SU-DHL-6 (cell line): Measurements from ENCODE around the gene ZXDC.

Experiments
- CTCF ChIP-seq: fragments of 200-600 bp; sonication (generic); IDR thresholded peaks from one replicate; pipeline ENCODE4 v1.5.1; 2017; ENCODE audit warnings: antibody characterized with exemption, mild to moderate bottlenecking, low read length, moderate library complexity; ENCODE audit not compliant: insufficient read depth, poor library complexity, severe bottlenecking
- EZH2phosphoT487 ChIP-seq: fragments of 200-600 bp; sonication (generic), shearing (Covaris generic); conservative IDR thresholded peaks from 2 replicates; pipeline ENCODE4 v1.6.1; 2018; ENCODE audit warnings: mild to moderate bottlenecking, antibody characterized with exemption, low read length, moderate library complexity, mixed read lengths

DNA sequence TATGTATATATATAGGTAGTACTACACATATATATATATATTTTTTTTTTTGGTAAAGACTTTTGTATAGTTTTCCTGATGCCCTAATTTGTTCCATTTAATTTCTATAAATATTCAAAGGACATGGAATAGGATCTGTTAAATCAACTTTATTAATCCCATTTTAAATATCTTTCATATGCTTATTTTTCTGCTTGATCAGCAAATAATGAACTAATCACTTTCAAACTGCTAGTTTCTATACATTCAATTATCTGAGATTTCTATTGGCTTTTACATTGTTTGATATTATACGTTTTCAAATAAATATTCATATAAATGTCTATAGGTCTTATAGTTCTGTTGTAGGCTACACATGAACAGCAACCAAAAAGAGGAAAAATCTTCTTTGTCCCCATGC is 21.7 kb downstream of the ZXDC start:
- TF ChIP-seq CTCF: no peak
- TF ChIP-seq EZH2phosphoT487: no peak
